Skeletal muscle satellite cell (primary cell): ENCODE data around the gene FAM193A.

Source experiments
- H3K27me3 ChIP-seq: 2 replicates; pipeline ENCODE4 v1.7.0; 2013; ENCODE audit warnings: low read length; ENCODE audit not compliant: control insufficient read depth, insufficient read depth
- H3K36me3 ChIP-seq: 2 replicates; pipeline ENCODE4 v1.7.0; 2013; ENCODE audit warnings: mild to moderate bottlenecking, control low read depth, low read length; ENCODE audit not compliant: insufficient read depth
- H3K4me1 ChIP-seq: 2 replicates; pipeline ENCODE4 v1.7.0; 2013; ENCODE audit warnings: low read length; ENCODE audit not compliant: control insufficient read depth, insufficient read depth
- H3K4me2 ChIP-seq: 2 replicates; pipeline ENCODE4 v1.7.0; 2013; ENCODE audit warnings: mild to moderate bottlenecking, low read length
- H3K4me3 ChIP-seq: 2 replicates; pipeline ENCODE4 v1.7.0; 2013; ENCODE audit warnings: low read length
- H3K9ac ChIP-seq: 2 replicates; pipeline ENCODE4 v1.7.0; 2013; ENCODE audit warnings: mild to moderate bottlenecking, low read depth, low read length, moderate library complexity
- H3K9me3 ChIP-seq: replicated peaks from 2 replicates; pipeline ENCODE4 v1.7.0; 2013; ENCODE audit warnings: mild to moderate bottlenecking, control low read depth, low read length

The FAM193A gene

DNA sequence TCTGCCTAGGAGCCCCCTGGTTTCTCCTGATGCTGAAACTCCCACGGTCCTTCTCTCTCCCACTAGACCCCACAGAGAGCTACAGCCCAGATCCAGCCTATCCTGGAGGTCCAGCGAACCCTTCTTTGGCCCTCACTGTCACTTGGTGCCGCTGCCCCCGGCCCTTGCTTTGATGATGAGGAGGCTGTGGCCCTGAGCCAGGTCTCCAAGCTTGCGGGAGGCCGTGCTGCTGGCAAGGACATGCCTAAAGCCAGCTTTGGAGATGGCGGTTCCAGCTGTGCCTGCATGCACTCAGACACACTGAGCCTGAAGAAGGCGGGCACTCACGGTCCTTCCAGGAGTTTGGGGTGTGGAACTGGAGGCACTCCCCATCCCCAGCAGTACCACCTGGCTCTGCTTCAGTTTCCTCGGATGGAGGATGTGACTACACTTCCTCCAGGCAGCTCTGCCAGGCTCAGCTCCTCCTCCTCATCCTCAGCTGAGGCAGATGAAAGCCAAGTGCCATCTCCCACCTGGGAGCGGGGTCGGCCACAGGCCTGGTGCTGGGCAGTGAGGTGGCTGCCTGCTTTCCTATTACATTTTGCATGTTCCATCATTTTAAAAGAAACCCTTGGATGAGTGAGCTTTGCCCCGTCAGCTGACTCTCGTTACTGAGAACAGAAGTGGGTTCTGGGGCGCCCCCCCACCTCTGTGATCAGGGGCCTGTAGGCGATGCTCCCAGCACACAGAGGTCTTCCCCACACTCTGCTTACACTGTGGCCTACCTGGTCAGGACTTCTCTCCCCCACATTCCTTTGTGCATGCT, 210.6 kb downstream of the FAM193A start:
- Histone ChIP-seq H3K4me2 (no peak overlapping the region), H3K27me3 (no peaks in the 10 kb centered on the region), H3K9me3 (no peaks in the 10 kb centered on the region), H3K36me3 (peaks cover 60% of the 10 kb centered on the region), H3K9ac (no peak overlapping the region), H3K4me1 (peaks cover 23% of the 10 kb centered on the region), H3K4me3 (no peak overlapping the region)

DNA sequence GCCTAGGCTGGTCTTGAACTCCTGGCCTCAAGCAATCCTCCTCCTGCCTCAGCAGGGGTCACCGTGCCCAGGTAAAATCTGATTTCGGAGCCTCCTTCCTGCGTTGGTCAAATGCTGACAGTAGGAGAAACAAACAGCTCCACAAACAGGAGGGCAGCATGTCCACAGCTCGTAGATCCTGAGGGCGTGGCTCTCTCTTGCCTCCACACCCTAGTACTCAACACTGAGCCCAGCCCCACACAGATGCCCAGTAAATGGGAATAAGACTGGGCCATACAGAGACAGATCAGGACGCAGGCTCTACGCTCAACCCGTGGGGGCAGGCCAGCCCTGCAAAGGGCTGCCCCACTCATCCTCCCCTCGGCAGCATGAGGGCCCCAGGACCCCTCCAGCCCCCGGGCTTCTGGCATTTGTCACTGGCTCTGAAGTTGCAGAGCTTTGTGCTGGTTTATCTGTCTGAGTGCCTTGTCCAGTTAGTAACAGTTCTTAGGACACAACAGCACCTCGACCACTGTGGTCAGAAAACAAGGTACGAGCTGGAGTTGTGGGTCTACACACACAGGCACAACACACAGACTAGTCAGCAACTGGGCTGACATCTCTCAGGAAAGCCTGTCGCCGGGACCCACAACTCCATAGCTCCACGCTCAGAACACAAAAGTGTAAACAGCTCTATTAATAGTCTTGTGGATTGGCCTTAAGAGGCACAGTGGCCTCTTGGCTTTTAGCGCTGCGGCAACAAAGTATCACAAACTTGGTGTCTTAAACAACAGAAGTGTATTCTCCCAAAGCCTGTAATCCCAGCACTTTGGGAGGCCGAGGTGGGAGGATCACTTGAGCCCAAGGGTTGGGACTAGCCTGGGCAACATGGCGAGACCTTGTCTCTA, 214.5 kb downstream of the FAM193A start:
- no peak overlapping the region for H3K4me3 ChIP-seq
- no peak overlapping the region for H3K4me2 ChIP-seq
- no peaks in the 10 kb centered on the region for H3K27me3 ChIP-seq
- no peaks in the 10 kb centered on the region for H3K9me3 ChIP-seq
- peaks cover 24% of the 10 kb centered on the region for H3K36me3 ChIP-seq
- H3K4me1 ChIP-seq: peaks cover 25% of the 10 kb centered on the region
- H3K9ac ChIP-seq: no peak overlapping the region

DNA sequence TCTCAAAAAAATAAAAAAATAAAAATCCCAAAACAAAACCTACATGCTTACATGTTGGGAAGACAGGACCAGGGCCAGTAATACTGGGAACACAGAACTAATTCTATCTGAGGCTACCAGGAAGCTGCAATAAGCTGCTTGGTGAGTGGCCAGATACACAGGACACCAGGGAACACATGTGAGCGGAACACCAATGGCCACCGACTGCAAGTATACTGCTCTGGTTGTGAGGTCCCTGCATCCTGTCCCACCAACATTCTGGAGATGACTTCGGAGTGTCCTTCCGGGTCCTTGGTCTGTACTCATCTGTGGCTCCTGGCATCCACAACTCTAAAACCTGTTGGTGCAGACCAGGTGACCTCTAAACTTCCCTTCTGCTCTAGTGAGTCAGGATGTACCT, 217.0 kb downstream of the FAM193A start:
- H3K4me2 ChIP-seq: no peak overlapping the region
- no peaks in the 10 kb centered on the region for H3K27me3 ChIP-seq
- H3K36me3 ChIP-seq: peaks cover 7% of the 10 kb centered on the region
- H3K9ac ChIP-seq: no peak overlapping the region
- H3K9me3 ChIP-seq: no peaks in the 10 kb centered on the region
- H3K4me1 ChIP-seq: peaks cover 10% of the 10 kb centered on the region
- H3K4me3 ChIP-seq: no peak overlapping the region

DNA sequence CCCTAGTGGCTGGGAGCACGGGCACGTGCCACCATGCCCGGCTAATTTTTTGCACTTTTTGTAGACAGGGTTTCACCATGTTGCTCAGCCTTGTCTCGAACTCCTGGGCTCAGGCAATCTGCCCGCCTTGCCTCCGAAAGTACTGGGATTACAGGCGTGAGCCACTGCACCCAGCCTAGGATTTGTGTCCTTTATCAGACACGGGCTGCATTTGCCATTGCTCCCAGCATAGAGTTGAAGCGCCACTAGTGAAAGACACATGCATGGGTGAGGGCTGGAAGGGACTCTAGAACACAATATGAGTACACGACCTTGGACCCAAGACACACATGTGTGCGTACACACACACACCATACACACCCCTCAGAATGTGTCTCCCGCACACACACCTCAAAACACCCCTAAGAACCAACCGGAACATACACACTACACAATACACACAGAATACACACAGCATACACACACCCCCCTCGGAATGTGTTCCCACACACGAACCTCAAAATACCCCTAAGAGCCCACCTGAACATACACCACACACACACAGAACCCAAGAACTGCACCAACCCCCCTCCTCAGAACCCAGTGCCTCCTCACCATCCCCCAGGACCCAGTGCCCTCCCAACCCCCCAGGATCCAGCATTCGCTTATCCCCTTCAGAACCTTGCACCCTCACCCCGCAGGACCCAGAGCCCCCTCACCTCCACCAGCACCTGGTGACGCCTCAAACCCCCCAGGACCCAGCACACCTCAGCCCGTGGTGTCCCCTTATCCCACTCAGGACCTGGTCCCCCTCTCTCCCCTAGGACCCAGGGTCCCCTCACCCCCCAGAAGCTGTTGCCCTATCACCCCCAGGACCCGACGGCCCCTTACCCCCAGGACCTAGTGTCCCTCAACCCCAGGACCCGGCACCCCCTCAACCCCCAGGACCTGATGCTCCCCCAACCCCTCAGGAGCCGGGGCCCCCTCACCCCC, 218.7 kb downstream of the FAM193A start:
- H3K27me3 ChIP-seq: no peaks in the 10 kb centered on the region
- H3K9me3 ChIP-seq: no peaks in the 10 kb centered on the region
- H3K4me3 ChIP-seq: peak overlapping the region; percentile 99
- H3K36me3 ChIP-seq: peaks cover 3% of the 10 kb centered on the region
- H3K4me2 ChIP-seq: peak overlapping the region; percentile 87
- H3K4me1 ChIP-seq: peaks cover 10% of the 10 kb centered on the region
- peak overlapping the region; percentile 90 for H3K9ac ChIP-seq

DNA sequence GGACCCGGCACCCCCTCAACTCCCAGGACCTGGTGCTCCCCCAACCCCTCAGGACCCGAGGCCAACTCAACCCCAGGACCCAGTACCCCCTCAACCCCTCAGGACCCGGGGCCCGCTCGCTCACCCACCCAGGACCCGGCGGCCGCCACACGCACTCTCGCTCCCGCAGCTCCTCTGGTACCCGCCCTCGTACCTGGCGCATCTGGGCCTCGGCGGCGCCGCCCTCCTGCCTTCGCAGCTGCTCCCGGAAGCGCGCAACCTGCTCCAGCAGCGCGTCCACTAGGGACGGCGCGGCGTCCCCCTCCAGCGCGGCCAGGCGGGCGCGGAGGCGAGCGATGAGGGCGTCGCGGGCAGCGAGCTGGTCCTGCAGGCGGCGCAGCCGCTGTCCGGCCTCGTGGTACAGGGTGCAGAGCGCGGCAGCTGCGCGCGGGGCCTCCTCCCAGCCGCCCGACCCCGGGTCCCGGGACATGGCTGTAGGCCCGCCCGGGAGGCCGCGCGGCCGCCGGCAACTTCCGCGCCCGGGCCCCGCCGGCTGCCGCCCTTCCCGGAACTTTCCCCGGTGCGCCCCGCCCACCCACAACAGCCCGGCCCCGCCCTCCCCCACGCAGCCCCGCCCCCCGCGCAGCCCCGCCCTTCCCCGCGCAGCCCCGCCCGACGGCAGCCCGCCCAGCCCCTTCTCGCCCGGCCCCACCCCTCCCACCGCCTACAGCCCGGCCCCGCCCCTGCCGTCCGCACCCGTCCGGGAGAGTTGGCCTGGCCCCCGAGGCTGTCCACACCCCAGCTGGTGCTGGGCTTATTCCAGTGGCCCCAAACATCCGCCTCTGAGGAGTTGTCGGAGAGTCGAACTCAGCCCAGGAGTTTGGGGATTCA, 219.6 kb downstream of the FAM193A start, which contains the start of gene TNIP2:
TSS of gene TNIP2 (minus strand) at position 516 of the 870 bp plus-strand sequence. CDS start at position 469, 47 bp downstream.
- Histone ChIP-seq H3K27me3 (no peaks in the 10 kb centered on the region), H3K4me3 (peak within 1 kb of the TSS; percentile 99), H3K9ac (peak within 1 kb of the TSS; percentile 90), H3K4me2 (peak within 1 kb of the TSS; percentile 93), H3K9me3 (no peaks in the 10 kb centered on the region), H3K4me1 (peaks cover 10% of the 10 kb centered on the region), H3K36me3 (peaks cover 3% of the 10 kb centered on the region)

DNA sequence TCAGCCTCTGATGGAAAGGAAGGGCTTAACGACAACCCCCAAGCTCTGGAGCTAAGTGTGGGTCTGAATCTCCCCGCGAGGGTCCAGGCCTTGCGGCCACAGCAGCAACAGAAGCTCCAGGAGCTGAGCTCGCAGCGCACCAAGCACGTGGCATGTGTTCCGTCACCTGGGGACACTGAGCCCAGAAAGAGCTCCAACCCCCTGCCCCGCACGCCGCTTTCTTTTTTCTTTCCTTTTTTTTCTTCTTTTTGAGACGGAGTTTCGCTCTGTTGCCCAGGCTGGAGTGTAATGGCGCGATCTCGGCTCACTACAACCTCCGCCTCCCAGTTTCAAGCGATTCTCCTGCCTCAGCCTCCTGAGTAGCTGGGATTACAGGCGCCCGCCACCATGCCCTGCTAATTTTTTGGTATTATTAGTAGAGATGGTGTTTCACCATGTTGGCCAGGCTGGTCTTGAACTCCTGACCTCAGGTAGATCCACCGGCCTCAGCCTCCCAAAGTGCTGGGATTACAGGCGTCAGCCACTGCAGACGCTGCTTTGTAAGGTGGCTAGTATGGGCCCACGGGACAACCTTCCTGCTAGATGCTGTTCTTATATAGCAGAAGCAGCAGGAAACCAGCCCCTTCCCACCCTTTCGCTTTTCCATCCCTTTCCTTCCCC, 220.4 kb downstream of the FAM193A start:
- Histone ChIP-seq H3K4me3 (peak overlapping the region; percentile 69), H3K9ac (peak overlapping the region; percentile 63), H3K27me3 (no peaks in the 10 kb centered on the region), H3K4me2 (peak overlapping the region; percentile 93), H3K4me1 (peaks cover 10% of the 10 kb centered on the region), H3K9me3 (no peaks in the 10 kb centered on the region), H3K36me3 (peaks cover 3% of the 10 kb centered on the region)

DNA sequence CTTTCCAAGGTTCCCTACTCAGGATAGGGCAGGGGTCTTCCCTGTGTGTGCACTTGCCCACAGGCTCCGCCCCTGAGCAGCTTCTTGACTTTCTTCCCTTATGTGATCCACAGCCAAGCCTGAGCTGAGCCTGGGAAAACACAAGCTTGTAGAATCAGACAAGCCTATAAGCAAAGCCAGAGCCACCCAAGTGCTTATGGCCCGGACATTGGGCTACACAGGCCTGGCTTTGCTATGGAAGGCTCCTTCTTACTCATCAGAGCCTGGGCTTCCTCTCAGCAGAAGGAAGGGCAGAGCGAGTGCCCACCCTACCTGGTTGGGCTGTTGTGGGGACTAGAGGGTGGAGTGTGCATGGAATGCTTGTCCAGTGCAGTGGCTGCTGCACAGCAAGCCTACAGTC, 221.0 kb downstream of the FAM193A start:
- H3K9ac ChIP-seq: no peak overlapping the region
- H3K36me3 ChIP-seq: peaks cover 2% of the 10 kb centered on the region
- no peak overlapping the region for H3K4me3 ChIP-seq
- no peak overlapping the region for H3K4me2 ChIP-seq
- peaks cover 10% of the 10 kb centered on the region for H3K4me1 ChIP-seq
- H3K27me3 ChIP-seq: no peaks in the 10 kb centered on the region
- no peaks in the 10 kb centered on the region for H3K9me3 ChIP-seq

DNA sequence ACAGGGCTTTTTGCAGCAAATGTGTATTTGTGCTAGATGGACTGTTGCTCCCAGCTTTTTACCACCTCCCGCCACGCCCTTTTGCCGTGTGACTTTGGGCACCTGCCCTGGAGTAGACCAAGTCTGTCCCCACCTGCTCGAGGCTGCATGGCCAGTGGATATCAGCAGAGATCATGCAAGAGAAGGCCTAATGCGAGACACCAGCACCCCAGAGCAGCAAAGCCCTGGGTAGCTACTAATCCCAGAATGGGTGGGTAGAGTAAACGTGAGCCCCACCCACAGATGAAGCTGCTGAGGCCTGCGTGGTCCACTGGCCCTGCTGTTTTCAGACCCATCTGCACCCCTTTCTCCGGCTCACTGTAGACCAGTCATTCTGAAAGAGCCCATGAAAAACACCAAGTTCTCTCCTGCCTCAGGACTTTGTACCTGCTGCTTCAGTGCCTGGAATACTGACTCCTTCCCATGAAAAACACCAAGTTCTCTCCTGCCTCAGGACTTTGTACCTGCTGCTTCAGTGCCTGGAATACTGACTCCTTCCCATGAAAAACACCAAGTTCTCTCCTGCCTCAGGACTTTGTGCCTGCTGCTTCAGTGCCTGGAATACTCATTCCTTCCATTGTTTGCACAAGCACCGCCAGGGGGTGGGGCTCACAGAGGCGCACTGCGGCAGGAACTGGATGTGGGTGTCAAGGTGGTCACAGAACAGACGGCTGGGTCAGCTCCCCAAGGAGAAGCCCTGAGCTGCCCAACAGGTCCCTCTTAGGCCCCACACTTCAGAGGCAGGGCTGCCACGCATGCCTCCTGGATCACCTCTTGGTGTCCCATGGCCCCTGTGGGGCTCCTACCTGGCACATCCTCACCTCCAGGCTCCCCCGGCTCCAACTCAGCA, 224.8 kb downstream of the FAM193A start:
- Histone ChIP-seq H3K27me3 (no peaks in the 10 kb centered on the region), H3K4me1 (peaks cover 10% of the 10 kb centered on the region), H3K9ac (no peak overlapping the region), H3K36me3 (no peaks in the 10 kb centered on the region), H3K4me3 (no peak overlapping the region), H3K4me2 (no peak overlapping the region), H3K9me3 (no peaks in the 10 kb centered on the region)

DNA sequence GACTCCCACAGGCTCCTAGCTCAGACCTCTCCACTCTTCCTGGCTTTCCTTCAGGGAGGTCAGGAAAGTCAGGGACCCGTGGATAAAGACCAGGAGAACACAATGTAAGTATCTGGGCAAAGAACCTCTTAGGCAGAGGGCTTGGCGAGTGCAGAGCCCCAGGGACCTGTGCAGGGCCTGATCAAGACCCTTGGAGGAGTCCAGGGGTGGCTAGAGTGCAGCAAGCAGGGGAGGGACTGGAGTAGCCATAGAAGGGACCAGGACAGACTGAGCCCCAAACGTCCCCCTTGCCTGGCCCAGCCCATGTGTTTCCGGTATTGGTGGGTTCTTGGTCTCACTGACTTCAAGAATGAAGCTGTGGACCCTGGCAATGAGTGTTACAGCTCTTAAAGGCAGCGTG, 225.6 kb downstream of the FAM193A start:
- H3K9ac ChIP-seq: no peak overlapping the region
- H3K36me3 ChIP-seq: no peaks in the 10 kb centered on the region
- H3K4me2 ChIP-seq: no peak overlapping the region
- H3K4me3 ChIP-seq: no peak overlapping the region
- peaks cover 6% of the 10 kb centered on the region for H3K4me1 ChIP-seq
- H3K27me3 ChIP-seq: no peaks in the 10 kb centered on the region
- H3K9me3 ChIP-seq: no peaks in the 10 kb centered on the region
